ENCODE results near the gene DNAJC25. TPM values are rescaled to one million over a fixed set of nuclear protein-coding genes. Genes with fewer than 3 reads are reported as not detected.
"Not testable (repeated sequence)": the region's sequence is repeated elsewhere in the genome, so short reads cannot be mapped to it uniquely, and the experiment has no call there.

The DNAJC25 gene
- polyA plus RNA-seq, 1 donor from 2014 or later: 20.0 TPM

GRCh38 chr9:111668026-111668573, 37.0 kb downstream of the DNAJC25 start:
- H3K4me3 ChIP-seq (ENCODE audit: low read length): no peak overlapping the region
- no peaks in the 10 kb centered on the region for H3F3A ChIP-seq (ENCODE audit: insufficient read depth, low read length, poor library complexity, severe bottlenecking)
- no peak overlapping the region for H3K9ac ChIP-seq (ENCODE audit: low read length)
- H2AFZ ChIP-seq (ENCODE audit: low read depth, low read length): no peak overlapping the region
- peaks cover 4% of the 10 kb centered on the region for H3K79me2 ChIP-seq (replicated peaks; ENCODE audit: insufficient read depth, low read length)
- no peaks in the 10 kb centered on the region for H3K9me3 ChIP-seq (ENCODE audit: low read length)
- no peaks in the 10 kb centered on the region for H3K9me2 ChIP-seq (ENCODE audit: insufficient read depth, low read length)
- H3K27me3 ChIP-seq (ENCODE audit: insufficient read depth, low read depth, low read length): no peaks in the 10 kb centered on the region
- peaks cover 8% of the 10 kb centered on the region for H3K36me3 ChIP-seq (ENCODE audit: insufficient read depth, low read length)
- TF ChIP-seq TAF1 (IDR thresholded peaks at IDR 0.05; ENCODE audit: low read depth): no peak
- no peak for TF ChIP-seq REST (IDR thresholded peaks at IDR 0.05; ENCODE audit: borderline replicate concordance)
- no peak for TF ChIP-seq EP300 (conservative IDR thresholded peaks at IDR 0.05; ENCODE audit: poor library complexity, severe bottlenecking)
- TF ChIP-seq EZH2 (IDR thresholded peaks at IDR 0.05; ENCODE audit: borderline replicate concordance, insufficient read depth, low read length, poor library complexity, severe bottlenecking): no peak
- no peak for TF ChIP-seq SMC3 (conservative IDR thresholded peaks at IDR 0.05; ENCODE audit: poor library complexity)
- TF ChIP-seq MXI1 (conservative IDR thresholded peaks at IDR 0.05; ENCODE audit: poor library complexity, severe bottlenecking): no peak
- TF ChIP-seq CTCF (IDR thresholded peaks at IDR 0.05; ENCODE audit: poor library complexity, severe bottlenecking): no peak
- no peak for TF ChIP-seq POLR2AphosphoS5 (IDR thresholded peaks at IDR 0.05)
- TF ChIP-seq RAD21 (conservative IDR thresholded peaks at IDR 0.05): no peak
- no peak overlapping the region for H3K4me2 ChIP-seq (ENCODE audit: low read length)
- no peaks in the 10 kb centered on the region for H4K20me1 ChIP-seq (ENCODE audit: insufficient read depth)
- no peak overlapping the region for H3K27ac ChIP-seq (ENCODE audit: low read length)

GRCh38 chr9:111668601-111669000, 37.5 kb downstream of the DNAJC25 start:
- H3F3A ChIP-seq (ENCODE audit: insufficient read depth, low read length, poor library complexity, severe bottlenecking); H3K9me2 ChIP-seq (ENCODE audit: insufficient read depth, low read length); H3K4me2 ChIP-seq (ENCODE audit: low read length); H4K20me1 ChIP-seq (ENCODE audit: insufficient read depth); H2AFZ ChIP-seq (ENCODE audit: low read depth, low read length); H3K27ac ChIP-seq (ENCODE audit: low read length); H3K36me3 ChIP-seq (ENCODE audit: insufficient read depth, low read length); H3K9me3 ChIP-seq (ENCODE audit: low read length); H3K79me2 ChIP-seq (replicated peaks; ENCODE audit: insufficient read depth, low read length); H3K9ac ChIP-seq (ENCODE audit: low read length); H3K27me3 ChIP-seq (ENCODE audit: insufficient read depth, low read depth, low read length); H3K4me3 ChIP-seq (ENCODE audit: low read length): not testable (repeated sequence)

GRCh38 chr9:111674319-111674718, 43.2 kb downstream of the DNAJC25 start:
- Histone ChIP-seq H3K36me3 (ENCODE audit: insufficient read depth, low read length) (peaks cover 9% of the 10 kb centered on the region), H2AFZ (ENCODE audit: low read depth, low read length) (no peak overlapping the region), H3K4me2 (ENCODE audit: low read length) (no peak overlapping the region), H3F3A (ENCODE audit: insufficient read depth, low read length, poor library complexity, severe bottlenecking) (no peaks in the 10 kb centered on the region), H4K20me1 (ENCODE audit: insufficient read depth) (no peaks in the 10 kb centered on the region), H3K27ac (ENCODE audit: low read length) (no peak overlapping the region), H3K27me3 (ENCODE audit: insufficient read depth, low read depth, low read length) (no peaks in the 10 kb centered on the region), H3K9ac (ENCODE audit: low read length) (no peak overlapping the region), H3K79me2 (replicated peaks; ENCODE audit: insufficient read depth, low read length) (no peaks in the 10 kb centered on the region), H3K9me2 (ENCODE audit: insufficient read depth, low read length) (no peaks in the 10 kb centered on the region), H3K4me3 (ENCODE audit: low read length) (no peak overlapping the region), H3K9me3 (ENCODE audit: low read length) (no peaks in the 10 kb centered on the region)
- TF ChIP-seq POLR2AphosphoS5 (IDR thresholded peaks at IDR 0.05) (no peak), EP300 (conservative IDR thresholded peaks at IDR 0.05; ENCODE audit: poor library complexity, severe bottlenecking) (no peak), MXI1 (conservative IDR thresholded peaks at IDR 0.05; ENCODE audit: poor library complexity, severe bottlenecking) (no peak), RAD21 (conservative IDR thresholded peaks at IDR 0.05) (no peak), CTCF (IDR thresholded peaks at IDR 0.05; ENCODE audit: poor library complexity, severe bottlenecking) (no peak), EZH2 (IDR thresholded peaks at IDR 0.05; ENCODE audit: borderline replicate concordance, insufficient read depth, low read length, poor library complexity, severe bottlenecking) (no peak), REST (IDR thresholded peaks at IDR 0.05; ENCODE audit: borderline replicate concordance) (no peak), SMC3 (conservative IDR thresholded peaks at IDR 0.05; ENCODE audit: poor library complexity) (no peak), TAF1 (IDR thresholded peaks at IDR 0.05; ENCODE audit: low read depth) (no peak)
